Chondrocyte (in vitro differentiated cells): ENCODE results near the gene RRP1B. TPM values are rescaled to one million over a fixed set of nuclear protein-coding genes. Genes with fewer than 3 reads are reported as not detected.

ENCODE experiments used
- DNase-seq: peaks from one replicate; pipeline ENCODE4 v3.0.0; 2021; ENCODE audit warnings: mixed read lengths, low spot score
- H3K27ac Mint-ChIP-seq: one replicate; pipeline ENCODE4 v1.8.0; 2021; ENCODE audit warnings: mild to moderate bottlenecking, moderate library complexity, mixed read lengths; ENCODE audit not compliant: unreplicated experiment
- H3K27me3 Mint-ChIP-seq: 2 replicates; pipeline ENCODE4 v1.8.0; 2021; ENCODE audit warnings: low read depth, mixed read lengths
- H3K36me3 Mint-ChIP-seq: 2 replicates; pipeline ENCODE4 v1.8.0; 2021; ENCODE audit warnings: low read depth, mixed read lengths
- H3K4me1 Mint-ChIP-seq: 2 replicates; pipeline ENCODE4 v1.8.0; 2021; ENCODE audit warnings: low read depth, mild to moderate bottlenecking, mixed read lengths
- H3K4me3 Mint-ChIP-seq: one replicate; pipeline ENCODE4 v1.8.0; 2021; ENCODE audit warnings: mild to moderate bottlenecking, moderate library complexity, mixed read lengths; ENCODE audit not compliant: unreplicated experiment
- H3K9me3 Mint-ChIP-seq: 2 replicates; pipeline ENCODE4 v1.8.0; 2021; ENCODE audit warnings: low read depth, mixed read lengths
- total RNA-seq: library from RNA; stranded (reverse); gene quantifications from 3 replicates; pipeline ENCODE4 v1.2.1, GENCODE V29; 2021
- TF ChIP-seq, protein P1 (sequence below): fragments of 200-600 bp; sonication (generic); IDR thresholded peaks from 2 replicates; pipeline ENCODE4 v1.5.0; 2021; ENCODE audit warnings: antibody characterized with exemption, mild to moderate bottlenecking, moderate library complexity

The RRP1B gene
- total RNA-seq, 1 donor from 2014 or later: 24.5 TPM

DNA sequence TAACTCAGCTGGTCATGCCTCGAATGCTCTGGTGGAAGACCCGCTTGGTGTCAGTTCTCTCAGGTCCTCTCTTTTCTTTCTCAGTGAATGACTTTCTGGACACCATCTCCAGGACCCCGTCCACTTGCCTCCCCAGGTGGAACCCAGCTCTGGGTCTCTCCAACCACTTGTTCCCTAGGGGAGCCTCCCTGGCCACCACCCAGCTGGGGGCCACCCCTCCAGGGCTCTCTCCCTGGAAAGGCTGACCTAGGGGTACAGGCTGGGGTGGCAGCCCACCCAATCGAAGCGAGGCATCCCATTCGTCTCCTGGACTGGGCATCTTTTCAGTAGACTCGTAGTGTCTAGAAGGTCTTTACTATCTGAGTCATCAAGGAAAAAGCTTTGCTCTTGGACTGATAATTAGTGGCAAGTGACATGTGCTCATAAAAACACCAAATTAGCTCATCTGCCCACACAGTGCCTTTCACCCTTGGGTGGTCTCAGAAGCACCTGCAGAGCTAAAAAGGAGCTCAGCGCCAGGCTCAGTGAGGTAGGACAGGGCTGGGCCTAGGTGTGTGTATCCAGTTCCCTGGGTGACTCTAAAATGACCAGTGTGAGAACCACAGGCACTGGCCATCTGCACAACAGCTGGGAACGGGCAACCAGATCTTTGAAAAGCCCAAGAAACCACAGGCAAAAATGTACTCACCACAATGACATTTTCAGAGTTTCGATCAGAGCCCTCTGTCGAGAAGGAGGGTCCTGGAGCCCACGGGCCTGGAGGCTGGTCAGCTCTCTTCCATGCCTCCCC lies 57.2 kb downstream of the RRP1B start:
- H3K4me1 Mint-ChIP-seq: peaks cover 38% of the 10 kb centered on the region
- no peaks in the 10 kb centered on the region for H3K9me3 Mint-ChIP-seq
- TF ChIP-seq, protein P1, sequence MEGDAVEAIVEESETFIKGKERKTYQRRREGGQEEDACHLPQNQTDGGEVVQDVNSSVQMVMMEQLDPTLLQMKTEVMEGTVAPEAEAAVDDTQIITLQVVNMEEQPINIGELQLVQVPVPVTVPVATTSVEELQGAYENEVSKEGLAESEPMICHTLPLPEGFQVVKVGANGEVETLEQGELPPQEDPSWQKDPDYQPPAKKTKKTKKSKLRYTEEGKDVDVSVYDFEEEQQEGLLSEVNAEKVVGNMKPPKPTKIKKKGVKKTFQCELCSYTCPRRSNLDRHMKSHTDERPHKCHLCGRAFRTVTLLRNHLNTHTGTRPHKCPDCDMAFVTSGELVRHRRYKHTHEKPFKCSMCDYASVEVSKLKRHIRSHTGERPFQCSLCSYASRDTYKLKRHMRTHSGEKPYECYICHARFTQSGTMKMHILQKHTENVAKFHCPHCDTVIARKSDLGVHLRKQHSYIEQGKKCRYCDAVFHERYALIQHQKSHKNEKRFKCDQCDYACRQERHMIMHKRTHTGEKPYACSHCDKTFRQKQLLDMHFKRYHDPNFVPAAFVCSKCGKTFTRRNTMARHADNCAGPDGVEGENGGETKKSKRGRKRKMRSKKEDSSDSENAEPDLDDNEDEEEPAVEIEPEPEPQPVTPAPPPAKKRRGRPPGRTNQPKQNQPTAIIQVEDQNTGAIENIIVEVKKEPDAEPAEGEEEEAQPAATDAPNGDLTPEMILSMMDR: no peak
- DNase-seq: no peak
- no peak overlapping the region for H3K4me3 Mint-ChIP-seq
- no peak overlapping the region for H3K27ac Mint-ChIP-seq
- no peaks in the 10 kb centered on the region for H3K27me3 Mint-ChIP-seq
- H3K36me3 Mint-ChIP-seq: no peaks in the 10 kb centered on the region

DNA sequence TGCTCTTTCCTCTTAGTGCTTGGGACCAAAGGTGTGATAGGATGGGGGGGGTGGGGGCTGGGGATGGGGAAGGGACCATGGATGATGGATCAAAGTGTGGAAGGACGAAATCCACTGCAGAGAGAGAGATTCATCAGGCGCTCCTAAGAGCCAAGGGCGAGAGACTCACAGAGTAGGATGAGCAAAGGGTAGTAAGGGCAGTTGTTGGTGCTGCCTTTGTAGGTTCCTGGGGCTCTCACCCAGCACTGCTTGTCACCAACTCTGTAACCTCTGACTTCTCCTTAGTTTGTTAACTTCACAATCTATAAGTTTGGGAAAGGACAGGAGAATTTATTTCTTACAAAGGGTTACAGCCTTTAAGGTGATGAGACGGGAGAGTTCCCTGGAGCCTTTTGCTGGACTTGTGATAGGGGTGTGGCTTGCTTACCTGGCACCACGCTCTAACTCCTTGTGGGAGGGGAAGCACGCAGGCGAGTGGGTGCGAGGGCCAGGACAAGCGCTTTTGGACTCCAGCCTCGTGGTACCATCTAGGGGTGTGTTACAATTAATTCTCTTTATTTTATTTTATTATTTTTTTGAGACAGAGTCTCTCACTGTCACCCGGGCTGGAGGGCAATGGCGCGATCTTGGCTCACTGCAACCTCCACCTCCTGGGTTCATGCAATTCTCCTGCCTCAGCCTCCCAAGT lies 58.0 kb downstream of the RRP1B start:
- Mint-ChIP-seq H3K36me3 (no peaks in the 10 kb centered on the region), H3K27me3 (no peaks in the 10 kb centered on the region), H3K9me3 (no peaks in the 10 kb centered on the region), H3K4me1 (peaks cover 38% of the 10 kb centered on the region), H3K4me3 (no peak overlapping the region), H3K27ac (no peak overlapping the region)
- DNase-seq: no peak
- TF ChIP-seq, protein P1: no peak

DNA sequence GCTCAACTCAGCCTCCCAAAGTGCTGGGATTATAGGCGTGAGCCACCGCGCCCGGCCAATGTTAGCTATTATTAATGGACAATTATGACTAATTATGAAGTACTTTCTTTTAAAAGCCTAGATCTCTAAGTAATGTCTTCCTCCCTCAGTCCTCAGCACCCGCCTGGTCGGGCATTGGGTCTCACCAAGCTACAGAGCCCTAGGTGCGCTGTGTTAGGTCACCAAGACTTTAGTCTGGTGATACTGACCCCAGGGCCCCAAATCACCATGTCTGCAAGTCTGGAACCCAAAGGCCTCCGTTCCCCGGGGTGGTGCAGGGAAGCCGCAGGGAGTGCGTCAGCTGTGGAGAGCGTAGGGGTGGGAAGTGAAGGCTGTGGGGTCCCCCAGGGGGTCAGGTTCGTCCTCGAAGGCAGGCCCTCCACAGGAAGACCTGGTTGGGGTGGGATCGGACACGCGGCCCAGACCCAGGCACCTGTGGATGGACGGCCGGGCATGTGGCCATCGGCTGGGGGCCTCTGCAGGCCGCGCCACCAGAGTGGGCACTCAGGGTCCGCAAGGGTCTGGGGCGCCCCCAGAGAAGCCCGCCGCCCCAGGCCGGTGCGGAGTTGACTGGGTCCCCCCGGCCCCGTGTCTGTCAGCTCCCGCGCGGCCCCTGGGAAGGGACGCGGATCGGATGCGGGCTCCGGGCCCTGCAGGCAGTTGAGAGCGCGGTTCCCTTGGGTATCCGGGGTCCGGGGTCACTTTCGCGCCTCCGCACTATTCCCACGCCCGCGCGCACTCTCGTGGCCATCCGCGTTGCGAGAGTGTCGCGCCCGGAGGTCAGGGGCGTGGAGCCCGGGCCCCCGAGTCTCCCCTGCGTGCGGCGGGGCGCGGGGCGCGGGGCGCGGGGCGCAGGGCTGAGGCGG lies 58.9 kb downstream of the RRP1B start:
- Mint-ChIP-seq H3K9me3 (no peaks in the 10 kb centered on the region), H3K36me3 (peaks cover 3% of the 10 kb centered on the region), H3K27ac (peak overlapping the region; percentile 5), H3K4me1 (peaks cover 37% of the 10 kb centered on the region), H3K27me3 (no peaks in the 10 kb centered on the region), H3K4me3 (peak overlapping the region; percentile 70)
- no peak for DNase-seq
- TF ChIP-seq, protein P1: no peak

DNA sequence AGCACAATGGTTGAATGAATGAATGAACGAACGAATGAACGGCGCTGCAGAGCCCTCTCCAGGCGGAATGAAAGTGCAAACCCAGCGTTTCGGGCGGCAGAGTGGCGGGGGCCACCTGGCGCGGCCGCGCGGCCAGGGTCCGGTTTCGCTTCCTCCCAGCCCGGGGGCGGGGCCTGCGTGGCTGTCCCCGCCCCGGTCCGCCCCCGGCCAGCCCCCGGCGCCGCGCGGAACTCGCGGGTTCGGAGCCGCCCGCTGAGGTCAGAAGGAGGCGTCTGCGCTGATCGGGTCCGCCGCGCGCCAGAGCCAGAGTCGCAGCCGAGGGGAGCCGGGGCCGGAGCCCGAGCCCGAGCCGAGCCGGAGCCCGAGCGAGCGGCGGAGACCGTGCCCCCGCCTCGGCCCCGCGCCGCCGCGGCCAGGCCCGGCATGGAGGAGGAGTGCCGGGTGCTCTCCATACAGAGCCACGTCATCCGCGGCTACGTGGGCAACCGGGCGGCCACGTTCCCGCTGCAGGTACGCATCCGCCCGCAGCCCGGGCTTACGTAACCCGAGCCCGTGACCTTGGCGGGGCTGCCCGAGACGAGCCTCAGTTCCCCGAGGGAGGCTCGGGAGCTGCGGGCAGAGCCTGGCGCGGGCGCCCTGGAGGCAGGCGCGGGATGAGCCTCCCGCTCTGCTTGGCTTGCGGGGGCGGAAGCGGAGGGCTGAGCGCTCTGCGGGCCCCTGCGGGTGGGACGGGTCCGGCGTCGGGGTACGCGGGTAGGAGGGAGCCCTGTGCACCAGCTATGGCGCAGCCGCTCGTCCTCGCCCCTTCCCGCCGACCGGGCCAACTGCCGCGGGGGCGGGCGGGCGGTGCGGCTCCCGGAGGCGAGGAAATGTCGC lies 59.8 kb downstream of the RRP1B start, which contains the start of gene PDXK:
Gene PDXK, plus strand, starts transcription at position 258 of the 876 bp plus-strand sequence. Its CDS starts 166 bp downstream, at position 424.
- TF ChIP-seq, protein P1: peak; percentile 50
- H3K9me3 Mint-ChIP-seq: no peaks in the 10 kb centered on the region

More for the DNA sequence above, 59.8 kb downstream of the RRP1B start, which contains the start of gene PDXK:
- H3K27ac Mint-ChIP-seq: peak within 1 kb of the TSS; percentile 61
- DNase-seq: no peak
- peak within 1 kb of the TSS; percentile 83 for H3K4me3 Mint-ChIP-seq
- peaks cover 37% of the 10 kb centered on the region for H3K4me1 Mint-ChIP-seq
- peaks cover 4% of the 10 kb centered on the region for H3K36me3 Mint-ChIP-seq
- H3K27me3 Mint-ChIP-seq: no peaks in the 10 kb centered on the region
